CD4-positive, alpha-beta T cell treated with Interferon alpha-2 for 1 hour (primary cell): ENCODE measurements around the gene AVEN.

Experiments
- DNase-seq, 2 donors: peaks; one replicate each; pipeline ENCODE4 v3.0.0-alpha.2; 2020 to 2022

Gene AVEN

GRCh38 chr15:33982516-33982915 lies 56.5 kb downstream of the AVEN start:
- DNase-seq = no peak

GRCh38 chr15:33980159-33980558 lies 58.8 kb downstream of the AVEN start:
- no peak for DNase-seq

GRCh38 chr15:33975022-33975565 lies 63.9 kb downstream of the AVEN start:
- no peak for DNase-seq

GRCh38 chr15:33971811-33972210 lies 67.2 kb downstream of the AVEN start:
- no peak for DNase-seq

- no peak for DNase-seq
These were observed 70.2 kb downstream of the AVEN start for GRCh38 chr15:33968821-33969220.

- DNase-seq = no peak
These were observed 70.8 kb downstream of the AVEN start, which contains the start of gene CHRM5 for GRCh38 chr15:33968224-33968623. Gene CHRM5 (plus strand): TSS chr15:33968497. CDS start chr15:34062718, 94,221 bp downstream.

GRCh38 chr15:33964665-33965040 lies 74.4 kb downstream of the AVEN start:
- no peak for DNase-seq

- peak in 1 of 2 donors; percentile 2 for DNase-seq
These were observed 75.0 kb downstream of the AVEN start for GRCh38 chr15:33963831-33964664.

GRCh38 chr15:33960549-33960935 lies 78.5 kb downstream of the AVEN start:
- DNase-seq = no peak

- DNase-seq = no peak
These were observed 79.0 kb downstream of the AVEN start for GRCh38 chr15:33959844-33960548.

- no peak for DNase-seq
These were observed 82.6 kb downstream of the AVEN start for GRCh38 chr15:33956397-33956796.

GRCh38 chr15:33955945-33956344 lies 83.1 kb downstream of the AVEN start:
- DNase-seq = no peak

- DNase-seq = no peak
These were observed 92.9 kb downstream of the AVEN start for GRCh38 chr15:33946152-33946551.

GRCh38 chr15:33941279-33942063 lies 97.5 kb downstream of the AVEN start:
- no peak for DNase-seq

- no peak for DNase-seq
These were observed 104.1 kb downstream of the AVEN start for GRCh38 chr15:33934921-33935320.

- DNase-seq = no peak
These were observed 104.6 kb downstream of the AVEN start for GRCh38 chr15:33934396-33934795.

GRCh38 chr15:33932734-33933133 lies 106.3 kb downstream of the AVEN start:
- DNase-seq = no peak

GRCh38 chr15:33926260-33926659 lies 112.7 kb downstream of the AVEN start:
- no peak for DNase-seq

GRCh38 chr15:33923446-33923845 lies 115.6 kb downstream of the AVEN start:
- no peak for DNase-seq

- no peak for DNase-seq
These were observed 123.2 kb downstream of the AVEN start for GRCh38 chr15:33915571-33916407.

- no peak for DNase-seq
These were observed 125.5 kb downstream of the AVEN start for GRCh38 chr15:33913459-33913858.

GRCh38 chr15:33912326-33912725 lies 126.7 kb downstream of the AVEN start:
- no peak for DNase-seq
